ENCODE results near the gene AQP6.
"Not testable (repeated sequence)": the region's sequence is repeated elsewhere in the genome, so short reads cannot be mapped to it uniquely, and the experiment has no call there.

AQP6 gene

DNA sequence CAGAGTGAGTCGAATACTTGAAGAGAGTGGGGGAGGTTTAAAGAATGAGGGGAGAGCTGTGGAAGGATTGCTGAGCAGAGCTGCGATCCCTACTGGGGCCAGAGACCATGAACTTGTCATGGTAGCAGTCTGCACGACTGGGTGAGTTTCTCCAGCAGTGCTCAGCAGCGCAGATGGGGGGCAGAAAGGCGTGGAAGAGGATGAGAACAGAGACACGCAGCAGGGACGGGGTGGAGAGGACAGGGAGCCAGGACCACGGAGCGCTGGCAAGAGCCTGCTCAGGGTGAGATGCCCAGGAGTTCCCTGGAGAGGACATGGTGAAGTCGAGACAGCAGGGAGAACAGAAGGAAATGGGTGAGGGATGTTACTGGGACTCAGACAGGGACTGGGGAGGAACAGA, 2.1 kb upstream of the AQP6 start:
- DNase-seq (ENCODE audit: low read depth) = no peak

DNA sequence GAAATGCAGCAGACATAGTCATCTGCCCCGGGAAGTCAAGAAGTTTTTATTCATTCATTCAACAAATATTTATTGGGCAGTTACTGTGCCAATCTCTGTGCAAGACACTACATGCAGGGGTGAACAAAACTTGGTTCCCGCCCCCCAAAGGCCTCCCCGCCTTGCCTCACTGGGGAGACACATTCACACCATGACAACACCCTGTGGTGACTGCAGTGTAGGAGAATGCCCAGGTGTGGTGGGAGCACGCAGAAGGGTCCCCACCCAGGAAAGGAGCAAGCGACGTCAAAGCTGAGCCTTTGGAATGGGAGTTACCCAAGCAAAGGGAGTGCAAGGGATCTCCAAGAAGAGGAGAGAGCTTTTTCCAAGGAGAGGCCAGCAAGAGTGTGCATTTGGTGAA, 1.6 kb upstream of the AQP6 start:
- DNase-seq (ENCODE audit: low read depth) = no peak

- DNase-seq (ENCODE audit: low read depth) = no peak
These were observed 618 bp upstream of the AQP6 start for GRCh38 chr12:49972129-49972528.

DNA sequence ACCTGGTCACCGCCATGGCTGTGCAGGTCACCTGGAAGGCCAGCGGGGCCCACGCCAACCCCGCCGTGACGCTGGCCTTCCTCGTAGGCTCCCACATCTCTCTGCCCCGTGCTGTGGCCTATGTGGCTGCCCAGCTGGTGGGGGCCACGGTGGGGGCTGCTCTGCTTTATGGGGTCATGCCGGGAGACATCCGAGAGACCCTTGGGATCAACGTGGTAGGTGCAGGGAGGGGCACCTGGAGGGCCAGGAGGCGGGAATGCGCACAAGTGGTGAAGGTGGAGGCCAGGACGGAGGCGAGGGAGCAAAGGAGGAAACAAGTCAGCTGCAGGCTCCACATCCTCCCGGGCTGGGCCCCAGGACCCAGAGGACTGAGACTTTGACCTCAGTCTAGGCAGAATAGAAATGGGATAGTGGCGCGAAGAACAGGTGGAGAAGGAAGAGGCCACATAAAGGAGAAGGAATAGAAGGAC, 649 bp downstream of the AQP6 start:
- DNase-seq (ENCODE audit: low read depth) = no peak

DNA sequence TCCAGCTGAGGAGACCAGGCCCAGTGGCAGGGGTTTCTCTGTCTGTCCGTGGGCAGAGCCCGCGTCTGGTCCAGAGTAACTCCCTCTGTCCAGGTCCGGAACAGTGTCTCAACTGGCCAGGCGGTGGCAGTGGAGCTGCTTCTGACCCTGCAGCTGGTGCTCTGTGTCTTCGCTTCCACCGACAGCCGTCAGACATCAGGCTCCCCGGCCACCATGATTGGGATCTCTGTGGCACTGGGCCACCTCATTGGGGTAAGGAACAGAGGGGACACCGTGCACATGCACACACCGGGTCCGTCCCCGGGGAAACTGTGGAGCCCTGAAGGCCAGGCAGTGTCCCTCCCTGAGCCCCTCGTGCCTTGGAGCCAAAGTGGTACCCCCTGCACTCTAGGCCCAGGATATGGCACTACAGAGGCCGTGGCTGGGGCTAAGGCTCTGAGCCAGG, 1.5 kb downstream of the AQP6 start:
- no peak for DNase-seq (ENCODE audit: low read depth)

DNA sequence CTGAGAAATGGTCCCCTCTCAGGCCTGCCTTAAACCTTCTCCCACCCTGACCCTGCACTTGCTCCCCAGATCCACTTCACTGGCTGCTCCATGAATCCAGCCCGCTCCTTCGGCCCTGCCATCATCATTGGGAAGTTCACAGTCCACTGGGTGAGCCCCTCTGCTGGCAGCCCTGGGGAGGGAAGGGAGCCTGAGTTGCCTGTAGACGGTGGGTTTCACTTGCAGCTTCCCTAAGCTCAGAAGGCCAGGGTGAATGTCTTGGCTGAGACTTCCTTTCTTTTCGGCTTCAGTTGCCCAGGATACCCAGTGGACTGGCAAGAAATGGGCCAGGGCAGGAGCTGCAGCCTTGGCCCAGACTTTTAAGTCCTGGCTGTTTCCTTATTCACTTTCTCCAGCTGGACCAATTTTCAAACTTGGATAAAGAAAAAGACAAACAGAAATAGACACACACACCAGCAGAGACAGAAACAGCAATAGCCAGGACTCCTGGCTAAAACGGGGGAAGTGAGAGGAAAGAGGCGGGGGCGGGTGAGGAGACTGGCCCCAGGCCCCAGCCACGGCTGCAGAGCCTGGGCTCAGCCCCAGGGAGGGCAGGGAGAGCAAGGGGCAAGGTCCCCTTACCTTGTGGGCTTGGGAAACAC, 2.0 kb downstream of the AQP6 start:
- no peak for DNase-seq (ENCODE audit: low read depth)

- no peak for DNase-seq (ENCODE audit: low read depth)
These were observed 2.6 kb downstream of the AQP6 start for GRCh38 chr12:49975318-49975761.

DNA sequence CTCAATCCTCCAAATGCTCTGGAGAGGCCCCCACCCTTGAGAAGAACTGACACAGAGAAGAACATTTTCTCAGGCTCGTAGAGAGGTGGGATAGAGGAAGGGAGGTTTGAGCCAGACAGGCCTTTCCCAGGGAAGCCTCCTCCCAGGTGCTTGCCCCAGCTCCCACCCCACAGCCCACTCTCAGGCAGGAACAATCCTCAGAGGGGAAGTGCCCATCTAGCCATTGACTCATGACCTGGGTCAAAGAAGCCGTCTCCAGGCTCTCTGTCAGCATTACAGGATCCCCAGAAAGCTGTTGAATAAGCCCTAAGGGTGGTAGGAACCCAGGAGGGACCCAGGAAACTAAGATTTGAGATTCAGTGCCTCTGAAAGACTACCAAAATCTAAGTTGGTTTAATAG, 3.8 kb downstream of the AQP6 start:
- DNase-seq (ENCODE audit: low read depth) = no peak

DNA sequence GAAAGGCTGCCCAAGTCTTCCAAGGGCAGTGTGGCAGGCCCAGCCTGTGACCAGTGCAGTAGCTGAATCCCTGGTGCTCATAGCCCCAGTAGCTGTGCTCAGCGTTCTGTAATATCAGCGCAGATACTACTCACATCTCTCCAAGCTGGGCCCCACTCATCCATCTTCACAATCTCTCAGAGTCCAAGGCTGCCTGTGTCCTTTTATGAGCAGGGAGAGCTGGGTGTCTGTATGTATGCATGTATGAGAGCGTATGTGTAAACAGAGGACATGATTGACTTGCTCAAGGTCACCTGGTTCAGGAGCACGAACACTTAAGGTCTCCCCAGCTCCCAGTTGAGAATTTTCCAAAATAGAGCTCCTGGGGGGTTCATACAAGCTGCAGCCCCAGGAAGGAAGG, 5.4 kb downstream of the AQP6 start:
- DNase-seq (ENCODE audit: low read depth) = no peak

GRCh38 chr12:49979016-49979586, 6.4 kb downstream of the AQP6 start:
- DNase-seq (ENCODE audit: low read depth) = no peak

DNA sequence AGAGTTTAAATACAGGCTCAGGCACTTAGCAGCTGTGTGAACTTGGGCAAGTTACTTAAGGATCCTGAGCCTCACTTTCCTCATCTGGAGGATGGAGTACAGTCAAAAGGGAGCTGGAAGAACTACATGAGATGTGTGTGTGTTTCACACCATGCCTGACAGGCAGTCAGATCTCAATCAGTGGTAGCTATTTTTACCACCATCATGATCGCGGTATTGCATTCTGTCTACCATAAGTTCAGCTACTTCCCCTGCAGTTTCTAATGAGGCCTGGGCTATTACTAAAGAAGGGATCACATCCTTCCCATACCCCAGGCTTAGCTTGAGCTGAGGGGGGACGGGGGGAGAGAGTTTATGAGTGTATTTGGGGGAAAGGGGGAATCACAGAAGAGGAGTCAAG, 7.0 kb downstream of the AQP6 start:
- no peak for DNase-seq (ENCODE audit: low read depth)

DNA sequence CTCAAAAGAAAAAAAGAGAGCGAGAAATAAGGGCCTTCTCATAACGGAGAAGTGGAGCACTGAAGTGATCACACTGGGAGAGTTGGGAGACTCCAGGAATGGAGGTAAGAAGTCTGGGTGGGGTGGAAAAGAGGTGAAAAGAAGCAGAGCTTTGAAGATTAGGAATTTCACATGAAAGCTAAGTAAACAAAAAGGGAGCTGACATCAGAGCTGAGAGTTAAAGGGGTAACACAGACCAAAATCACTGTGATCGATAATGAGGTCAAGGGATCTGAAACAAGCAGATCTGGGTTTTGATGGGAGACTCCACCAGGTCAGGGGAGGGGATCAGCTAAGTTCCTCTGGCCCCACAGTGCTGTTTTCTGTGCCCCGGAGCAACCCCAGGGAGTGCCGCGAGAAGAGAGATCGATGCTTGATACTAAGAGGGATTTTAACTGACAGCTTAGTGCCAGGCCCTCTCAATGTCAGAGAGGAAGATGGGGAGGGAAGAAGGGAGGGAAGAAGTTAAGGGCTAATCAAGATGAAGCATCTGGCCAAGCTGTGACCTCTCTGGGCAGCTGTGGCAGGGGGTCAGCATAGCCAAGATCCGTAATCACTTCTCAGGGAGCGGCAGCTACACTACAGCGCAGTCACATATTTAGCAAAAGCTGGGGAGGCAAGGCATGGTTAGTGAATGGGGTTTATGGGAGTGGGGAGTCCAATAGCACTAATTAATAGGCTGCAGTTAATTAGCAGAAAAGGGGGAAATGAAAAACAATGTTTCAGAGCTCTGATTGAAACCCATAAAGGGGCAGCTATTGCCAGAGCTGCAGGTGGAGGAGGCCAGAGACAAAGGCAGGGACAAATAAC, 8.0 kb downstream of the AQP6 start:
- DNase-seq (ENCODE audit: low read depth) = no peak

DNA sequence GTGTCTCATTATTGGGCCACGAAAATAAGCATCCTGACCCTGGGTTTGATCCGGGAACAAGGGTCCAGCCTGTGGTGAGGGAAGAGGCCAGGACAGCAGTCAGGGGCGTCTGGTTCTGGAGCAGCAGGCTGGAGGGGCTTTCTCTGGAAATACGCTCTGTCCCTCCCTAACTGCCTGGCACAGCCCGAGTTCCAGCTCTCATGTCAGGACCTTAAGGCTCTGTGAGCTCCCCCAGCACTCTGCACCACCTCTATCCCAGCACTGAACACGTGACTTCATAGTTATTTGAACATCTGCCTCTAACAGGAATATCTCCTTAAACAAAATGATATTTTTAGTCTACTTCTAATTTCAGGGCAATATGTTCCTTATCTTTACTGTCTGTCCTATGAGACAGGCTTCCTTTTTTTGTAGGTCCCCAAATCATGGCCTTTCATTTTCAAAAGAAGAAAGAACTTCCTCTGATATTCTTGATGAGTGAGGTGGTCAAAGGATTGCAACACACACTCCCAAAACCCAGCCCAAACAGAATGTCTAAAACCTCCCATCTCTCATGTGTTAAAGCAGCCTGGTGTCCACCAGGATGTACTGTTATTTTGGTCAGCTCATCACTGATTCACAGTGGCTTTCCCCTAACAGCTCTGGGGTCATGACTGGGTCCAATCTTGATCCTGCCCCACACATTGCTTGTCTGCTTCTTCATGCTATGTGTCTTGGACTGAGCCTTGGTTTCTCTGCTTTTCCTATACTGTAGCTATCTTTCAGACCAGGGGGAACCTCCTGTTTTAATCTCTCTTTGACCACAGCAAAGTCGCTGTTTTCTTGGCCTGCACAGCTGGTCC, 9.7 kb downstream of the AQP6 start:
- no peak for DNase-seq (ENCODE audit: low read depth)

GRCh38 chr12:49983892-49984291, 11.1 kb downstream of the AQP6 start:
- no peak for DNase-seq (ENCODE audit: low read depth)

DNA sequence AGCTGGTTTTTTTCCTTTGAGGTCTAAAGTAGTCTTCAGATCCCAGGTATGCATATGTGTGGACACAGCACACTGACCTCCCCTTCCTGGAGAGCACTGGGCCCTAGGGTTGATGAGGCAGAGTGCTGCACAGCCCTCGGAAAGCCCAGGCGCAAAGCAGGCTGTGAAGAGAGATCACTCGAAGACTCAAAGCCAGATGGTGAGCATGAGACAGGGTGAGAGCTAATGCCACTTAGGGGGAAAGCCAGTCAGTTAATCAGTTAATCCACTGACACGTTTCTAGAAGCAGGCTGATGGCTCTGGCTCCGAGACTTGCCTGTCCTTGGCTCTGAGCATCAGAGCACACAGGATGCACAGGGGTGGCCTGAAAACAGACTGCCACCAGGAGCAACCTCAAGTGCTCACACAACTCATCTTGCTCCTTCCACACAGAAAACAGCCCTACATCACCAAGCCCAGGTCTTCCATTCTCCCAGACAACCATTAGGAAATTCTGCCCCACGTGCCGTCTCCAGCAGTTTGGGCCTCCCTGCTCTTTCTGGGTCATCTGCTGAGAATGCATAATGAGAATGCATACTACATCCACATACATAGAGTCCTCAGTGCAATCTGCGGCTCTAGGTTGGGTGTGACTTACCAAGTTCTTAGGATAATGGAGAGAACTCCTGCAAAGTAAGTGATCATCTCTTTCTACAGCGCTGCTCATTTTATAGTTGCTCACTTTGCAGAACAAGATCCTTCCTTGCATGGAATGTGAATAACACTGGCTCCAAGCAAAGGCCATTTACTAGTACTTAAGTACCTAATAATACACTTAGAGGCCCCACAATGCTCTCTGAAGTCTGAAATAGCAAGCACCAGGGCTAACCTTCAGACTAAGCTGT, 12.0 kb downstream of the AQP6 start:
- no peak for DNase-seq (ENCODE audit: low read depth)

GRCh38 chr12:49985981-49986380, 13.2 kb downstream of the AQP6 start:
- no peak for DNase-seq (ENCODE audit: low read depth)

DNA sequence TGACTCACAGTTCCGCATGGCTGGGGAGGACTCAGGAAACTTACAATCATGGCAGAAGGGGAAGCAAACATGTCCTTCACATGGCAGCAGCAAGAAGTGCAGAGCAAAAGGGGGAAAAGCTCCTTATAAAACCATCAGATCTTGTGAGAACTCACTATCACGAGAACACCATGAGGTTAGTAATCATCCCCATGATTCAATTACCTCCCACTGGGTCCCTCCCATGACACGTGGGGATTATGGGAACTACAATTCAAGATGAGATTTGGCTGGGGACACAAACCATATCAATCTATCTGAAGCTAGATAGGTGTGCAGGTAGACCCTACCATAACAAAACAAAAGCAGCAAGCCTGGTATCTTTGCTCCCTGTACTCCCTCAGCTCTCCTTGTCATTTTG, 13.7 kb downstream of the AQP6 start:
- DNase-seq (ENCODE audit: low read depth) = not testable (repeated sequence)

DNA sequence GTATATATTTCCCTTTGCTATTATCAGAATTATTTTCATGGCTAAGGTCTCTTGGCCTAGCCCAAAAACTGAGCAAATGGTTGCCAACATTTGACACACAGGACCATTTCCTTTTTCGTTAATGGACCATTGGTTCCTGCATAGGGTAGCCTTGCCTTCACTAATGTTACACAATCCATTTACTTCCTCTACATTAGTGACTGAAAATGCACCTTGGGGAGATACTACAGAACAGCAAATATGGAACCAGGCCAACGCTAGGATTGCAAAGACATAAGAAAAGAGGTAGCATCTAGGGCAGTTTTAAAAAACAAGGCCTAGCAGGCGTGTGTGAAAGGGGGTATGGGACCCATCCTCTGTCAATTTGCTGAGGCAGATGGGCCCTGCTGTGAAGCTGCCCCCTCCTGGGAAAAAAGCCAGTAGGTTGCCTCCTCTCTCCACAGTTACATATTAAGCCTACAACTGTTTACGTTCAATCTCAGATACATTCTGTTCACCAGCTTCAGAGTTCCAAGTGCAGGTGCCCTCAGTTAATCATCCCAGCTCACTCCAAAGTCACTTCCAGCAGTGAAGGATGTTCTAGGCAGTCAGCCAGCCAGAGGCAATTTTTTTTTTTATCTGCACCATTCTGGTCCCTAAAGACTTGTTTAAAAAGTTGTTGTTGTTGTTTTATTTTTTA, 15.0 kb downstream of the AQP6 start:
- no peak for DNase-seq (ENCODE audit: low read depth)

GRCh38 chr12:49989400-49989799, 16.7 kb downstream of the AQP6 start:
- not testable (repeated sequence) for DNase-seq (ENCODE audit: low read depth)

DNA sequence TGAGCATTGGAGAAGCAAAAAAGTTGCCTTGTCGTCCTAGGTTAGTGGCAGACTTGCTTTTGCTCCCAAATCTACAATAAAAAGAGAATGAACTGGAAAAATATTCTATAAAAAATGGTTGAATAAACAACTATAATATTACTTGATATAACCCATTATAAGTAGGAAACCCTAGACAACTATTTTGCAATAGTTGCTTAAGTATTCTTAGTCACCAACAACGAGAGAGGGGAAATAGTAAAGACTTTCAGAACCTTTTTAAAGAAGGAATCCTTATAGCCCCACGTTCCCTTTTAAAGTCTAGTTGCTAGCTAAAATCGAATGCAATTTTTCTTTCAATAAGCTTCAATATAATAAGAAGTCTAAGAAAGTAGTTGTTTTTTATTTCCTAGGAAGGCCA, 17.5 kb downstream of the AQP6 start:
- DNase-seq (ENCODE audit: low read depth) = no peak

GRCh38 chr12:49998453-49998852, 25.7 kb downstream of the AQP6 start:
- DNase-seq (ENCODE audit: low read depth) = no peak
